Measurements from ENCODE around the gene RPL39L. TPM values are rescaled to one million over a fixed set of nuclear protein-coding genes. Genes with fewer than 3 reads are reported as not detected.

RPL39L gene
- total RNA-seq, 1 donor: 7.6 TPM

- no peaks in the 10 kb centered on the region for H3K4me1 ChIP-seq (ENCODE audit: insufficient read depth, low read length)
- no peak for DNase-seq (ENCODE audit: insufficient read length, low spot score, missing footprints)
- H2AFZ ChIP-seq (ENCODE audit: low read length): no peak overlapping the region
- H3K27ac ChIP-seq (ENCODE audit: low read depth, low read length): no peak overlapping the region
- no peaks in the 10 kb centered on the region for H3K79me2 ChIP-seq (ENCODE audit: insufficient read depth, low read length)
- no peaks in the 10 kb centered on the region for H3K36me3 ChIP-seq (ENCODE audit: insufficient read depth, low read length)
- no peaks in the 10 kb centered on the region for H3K27me3 ChIP-seq (ENCODE audit: insufficient read depth, low read length)
- no peaks in the 10 kb centered on the region for H4K20me1 ChIP-seq (ENCODE audit: insufficient read depth, low read length)
- no peak overlapping the region for H3K4me2 ChIP-seq (ENCODE audit: insufficient read depth, low read length)
- TF ChIP-seq, protein P1, sequence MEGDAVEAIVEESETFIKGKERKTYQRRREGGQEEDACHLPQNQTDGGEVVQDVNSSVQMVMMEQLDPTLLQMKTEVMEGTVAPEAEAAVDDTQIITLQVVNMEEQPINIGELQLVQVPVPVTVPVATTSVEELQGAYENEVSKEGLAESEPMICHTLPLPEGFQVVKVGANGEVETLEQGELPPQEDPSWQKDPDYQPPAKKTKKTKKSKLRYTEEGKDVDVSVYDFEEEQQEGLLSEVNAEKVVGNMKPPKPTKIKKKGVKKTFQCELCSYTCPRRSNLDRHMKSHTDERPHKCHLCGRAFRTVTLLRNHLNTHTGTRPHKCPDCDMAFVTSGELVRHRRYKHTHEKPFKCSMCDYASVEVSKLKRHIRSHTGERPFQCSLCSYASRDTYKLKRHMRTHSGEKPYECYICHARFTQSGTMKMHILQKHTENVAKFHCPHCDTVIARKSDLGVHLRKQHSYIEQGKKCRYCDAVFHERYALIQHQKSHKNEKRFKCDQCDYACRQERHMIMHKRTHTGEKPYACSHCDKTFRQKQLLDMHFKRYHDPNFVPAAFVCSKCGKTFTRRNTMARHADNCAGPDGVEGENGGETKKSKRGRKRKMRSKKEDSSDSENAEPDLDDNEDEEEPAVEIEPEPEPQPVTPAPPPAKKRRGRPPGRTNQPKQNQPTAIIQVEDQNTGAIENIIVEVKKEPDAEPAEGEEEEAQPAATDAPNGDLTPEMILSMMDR (IDR thresholded peaks at IDR 0.05; ENCODE audit: extremely low read depth, low read depth, low read length): no peak
- H3K4me3 ChIP-seq (ENCODE audit: insufficient read depth, low read length): no peak overlapping the region
- H3K9me3 ChIP-seq (ENCODE audit: low read depth, low read length): no peaks in the 10 kb centered on the region
These were observed 62.2 kb downstream of the RPL39L start for GRCh38 chr3:187077085-187077484.

DNA sequence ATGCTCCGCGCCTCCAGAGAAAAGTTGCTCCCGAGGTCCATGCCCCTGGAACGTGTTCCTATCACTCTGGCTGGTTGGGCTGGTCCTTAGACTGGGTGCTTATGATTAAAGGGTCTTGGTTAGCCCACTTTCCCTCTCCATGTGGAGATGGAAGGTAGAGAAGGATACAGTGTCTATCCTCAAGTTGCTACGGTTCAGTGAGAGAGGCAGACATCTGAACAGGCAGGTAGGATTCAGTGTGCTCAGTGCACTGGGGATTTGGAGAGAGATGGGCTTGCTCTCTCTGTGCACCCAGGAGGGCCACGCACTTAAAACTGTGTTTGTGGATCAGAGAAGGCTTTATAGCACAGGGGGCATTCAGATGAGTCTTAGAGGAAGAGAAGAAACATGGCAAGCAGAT, 63.0 kb downstream of the RPL39L start:
- Histone ChIP-seq H3K4me2 (ENCODE audit: insufficient read depth, low read length) (no peak overlapping the region), H3K4me1 (ENCODE audit: insufficient read depth, low read length) (no peaks in the 10 kb centered on the region), H4K20me1 (ENCODE audit: insufficient read depth, low read length) (no peaks in the 10 kb centered on the region), H2AFZ (ENCODE audit: low read length) (no peak overlapping the region), H3K36me3 (ENCODE audit: insufficient read depth, low read length) (no peaks in the 10 kb centered on the region), H3K79me2 (ENCODE audit: insufficient read depth, low read length) (no peaks in the 10 kb centered on the region), H3K4me3 (ENCODE audit: insufficient read depth, low read length) (no peak overlapping the region), H3K27ac (ENCODE audit: low read depth, low read length) (no peak overlapping the region), H3K27me3 (ENCODE audit: insufficient read depth, low read length) (no peaks in the 10 kb centered on the region), H3K9me3 (ENCODE audit: low read depth, low read length) (no peaks in the 10 kb centered on the region)
- no peak for DNase-seq (ENCODE audit: insufficient read length, low spot score, missing footprints)
- TF ChIP-seq, protein P1 (IDR thresholded peaks at IDR 0.05; ENCODE audit: extremely low read depth, low read depth, low read length): no peak

GRCh38 chr3:187074846-187075245, 64.5 kb downstream of the RPL39L start:
- Histone ChIP-seq H3K4me1 (ENCODE audit: insufficient read depth, low read length) (no peaks in the 10 kb centered on the region), H2AFZ (ENCODE audit: low read length) (no peak overlapping the region), H3K4me3 (ENCODE audit: insufficient read depth, low read length) (no peak overlapping the region), H3K27ac (ENCODE audit: low read depth, low read length) (no peak overlapping the region), H3K27me3 (ENCODE audit: insufficient read depth, low read length) (no peaks in the 10 kb centered on the region), H3K36me3 (ENCODE audit: insufficient read depth, low read length) (no peaks in the 10 kb centered on the region), H3K4me2 (ENCODE audit: insufficient read depth, low read length) (no peak overlapping the region), H3K9me3 (ENCODE audit: low read depth, low read length) (no peaks in the 10 kb centered on the region), H4K20me1 (ENCODE audit: insufficient read depth, low read length) (no peaks in the 10 kb centered on the region), H3K79me2 (ENCODE audit: insufficient read depth, low read length) (no peaks in the 10 kb centered on the region)
- DNase-seq (ENCODE audit: insufficient read length, low spot score, missing footprints): no peak
- TF ChIP-seq, protein P1 (IDR thresholded peaks at IDR 0.05; ENCODE audit: extremely low read depth, low read depth, low read length): no peak

GRCh38 chr3:187073581-187074098, 65.7 kb downstream of the RPL39L start:
- no peaks in the 10 kb centered on the region for H3K79me2 ChIP-seq (ENCODE audit: insufficient read depth, low read length)
- no peak overlapping the region for H3K27ac ChIP-seq (ENCODE audit: low read depth, low read length)
- no peaks in the 10 kb centered on the region for H3K4me1 ChIP-seq (ENCODE audit: insufficient read depth, low read length)
- H3K4me3 ChIP-seq (ENCODE audit: insufficient read depth, low read length): no peak overlapping the region
- no peaks in the 10 kb centered on the region for H3K9me3 ChIP-seq (ENCODE audit: low read depth, low read length)
- H3K36me3 ChIP-seq (ENCODE audit: insufficient read depth, low read length): no peaks in the 10 kb centered on the region
- H3K4me2 ChIP-seq (ENCODE audit: insufficient read depth, low read length): no peak overlapping the region
- DNase-seq (ENCODE audit: insufficient read length, low spot score, missing footprints): peak; percentile 38
- TF ChIP-seq, protein P1 (IDR thresholded peaks at IDR 0.05; ENCODE audit: extremely low read depth, low read depth, low read length): no peak
- no peak overlapping the region for H2AFZ ChIP-seq (ENCODE audit: low read length)
- H3K27me3 ChIP-seq (ENCODE audit: insufficient read depth, low read length): no peaks in the 10 kb centered on the region
- H4K20me1 ChIP-seq (ENCODE audit: insufficient read depth, low read length): no peaks in the 10 kb centered on the region

Data from osteoblast (primary cell).